ENCODE data around the gene YAF2. TPM values are rescaled to one million over a fixed set of nuclear protein-coding genes. Genes with fewer than 3 reads are reported as not detected.

Gene YAF2
- total and polyA plus RNA-seq, 2 donors (not counting 3 experiments of a cell fraction or from before 2014, with no cell fraction given): 6.9 to 29.2 TPM

DNA sequence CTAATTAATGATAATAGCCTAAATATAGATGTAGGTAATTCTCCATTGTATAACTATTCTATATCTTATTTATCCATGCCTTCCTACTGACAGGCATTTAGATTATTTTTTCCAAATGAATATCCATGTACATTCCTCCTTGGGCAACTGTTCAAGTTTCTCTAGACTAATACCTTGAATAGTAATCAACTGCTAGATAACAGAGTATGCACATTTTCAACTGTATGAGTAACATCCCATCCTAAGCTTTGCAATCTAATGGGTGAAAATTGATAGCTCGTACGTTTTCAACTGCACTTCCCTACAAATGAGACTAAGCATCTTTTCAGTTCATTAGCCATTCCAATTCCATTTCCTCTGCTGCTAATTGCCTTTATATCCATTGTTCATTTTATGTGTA lies 37.0 kb downstream of the YAF2 start:
- Histone ChIP-seq H3K4me1 (ENCODE audit: control insufficient read depth, extremely low read depth, insufficient read depth, low read length) (no peaks in the 10 kb centered on the region), H3K9ac (replicated peaks; ENCODE audit: extremely low read depth, insufficient read depth, low read length) (no peak overlapping the region), H3K27ac (ENCODE audit: insufficient read depth, low read depth, low read length) (no peak overlapping the region), H3K4me2 (ENCODE audit: insufficient read depth, low read length) (no peak overlapping the region), H3K9me3 (replicated peaks; ENCODE audit: control insufficient read depth, insufficient read depth, low read length) (no peaks in the 10 kb centered on the region), H3K36me3 (ENCODE audit: control insufficient read depth in 2 of 2, extremely low read depth in 1 of 2, insufficient read depth in 2 of 2, low read length in 2 of 2) (peaks cover 0 to 3% of the 10 kb centered on the region in 2 experiments), H3K4me3 (replicated peaks in 1 of 3; ENCODE audit: insufficient read depth in 1 of 3, low read depth in 1 of 3, low read length in 3 of 3) (no peak overlapping the region), H3K9me1 (replicated peaks; ENCODE audit: control insufficient read depth, extremely low read depth, insufficient read depth, low read length) (no peaks in the 10 kb centered on the region), H3K79me2 (ENCODE audit: control insufficient read depth, insufficient read depth, low read length) (no peaks in the 10 kb centered on the region), H3K27me3 (ENCODE audit: control insufficient read depth in 2 of 2, insufficient read depth in 2 of 2, low read length in 2 of 2) (no peaks in the 10 kb centered on the region), H4K20me1 (replicated peaks; ENCODE audit: control insufficient read depth, extremely low read depth, insufficient read depth, low read length) (no peaks in the 10 kb centered on the region), H2AFZ (ENCODE audit: low read depth, low read length) (no peak overlapping the region)
- no peak for DNase-seq (ENCODE audit: low read depth, low spot score)
- ChIA-PET POLR2A (no interaction called here), CTCF (no interaction called here)
- dilution Hi-C loops (cut with MboI; ENCODE audit: extremely low pct_ligation_motif_present, low sequenced_read_pairs) (no loop called here), intact Hi-C loops (cut with micrococcal nuclease) (loop anchor here (2.0 kb wide), 1 partner anchor 62 kb away; no protein-coding TSS in a partner anchor)
- BruUV-seq (replicated peaks): no TSS peak
- no peak for FAIRE-seq
- TF ChIP-seq, protein P1, sequence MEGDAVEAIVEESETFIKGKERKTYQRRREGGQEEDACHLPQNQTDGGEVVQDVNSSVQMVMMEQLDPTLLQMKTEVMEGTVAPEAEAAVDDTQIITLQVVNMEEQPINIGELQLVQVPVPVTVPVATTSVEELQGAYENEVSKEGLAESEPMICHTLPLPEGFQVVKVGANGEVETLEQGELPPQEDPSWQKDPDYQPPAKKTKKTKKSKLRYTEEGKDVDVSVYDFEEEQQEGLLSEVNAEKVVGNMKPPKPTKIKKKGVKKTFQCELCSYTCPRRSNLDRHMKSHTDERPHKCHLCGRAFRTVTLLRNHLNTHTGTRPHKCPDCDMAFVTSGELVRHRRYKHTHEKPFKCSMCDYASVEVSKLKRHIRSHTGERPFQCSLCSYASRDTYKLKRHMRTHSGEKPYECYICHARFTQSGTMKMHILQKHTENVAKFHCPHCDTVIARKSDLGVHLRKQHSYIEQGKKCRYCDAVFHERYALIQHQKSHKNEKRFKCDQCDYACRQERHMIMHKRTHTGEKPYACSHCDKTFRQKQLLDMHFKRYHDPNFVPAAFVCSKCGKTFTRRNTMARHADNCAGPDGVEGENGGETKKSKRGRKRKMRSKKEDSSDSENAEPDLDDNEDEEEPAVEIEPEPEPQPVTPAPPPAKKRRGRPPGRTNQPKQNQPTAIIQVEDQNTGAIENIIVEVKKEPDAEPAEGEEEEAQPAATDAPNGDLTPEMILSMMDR (IDR thresholded peaks at IDR 0.05; ENCODE audit: extremely low read depth in 1 of 2, insufficient read depth in 1 of 2, low read depth in 1 of 2, low read length in 2 of 2): no peak
- no peak for TF ChIP-seq MYC (IDR thresholded peaks at IDR 0.05; ENCODE audit: low read depth, low read length)
- TF ChIP-seq POLR2A (IDR thresholded peaks at IDR 0.05; ENCODE audit: low read depth, low read length): no peak
- no peak for TF ChIP-seq JUN (IDR thresholded peaks at IDR 0.05; ENCODE audit: borderline replicate concordance, insufficient read depth, insufficient read length, low read depth)
- no peak for TF ChIP-seq FOS (IDR thresholded peaks at IDR 0.05; ENCODE audit: borderline replicate concordance, insufficient read depth, low read length)
- TF ChIP-seq POLR2AphosphoS5 (IDR thresholded peaks at IDR 0.05; ENCODE audit: insufficient read depth, low read depth, low read length): no peak
- TF ChIP-seq EZH2 (IDR thresholded peaks at IDR 0.05; ENCODE audit: borderline replicate concordance, low read depth, low read length, severe bottlenecking): no peak
- TF ChIP-seq, protein P2, sequence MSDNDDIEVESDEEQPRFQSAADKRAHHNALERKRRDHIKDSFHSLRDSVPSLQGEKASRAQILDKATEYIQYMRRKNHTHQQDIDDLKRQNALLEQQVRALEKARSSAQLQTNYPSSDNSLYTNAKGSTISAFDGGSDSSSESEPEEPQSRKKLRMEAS (IDR thresholded peaks at IDR 0.05; ENCODE audit: insufficient read depth, insufficient read length): no peak
- TF ChIP-seq GATA2 (IDR thresholded peaks at IDR 0.05; ENCODE audit: insufficient read depth, insufficient read length, low read depth, low read length): no peak
